Stimulated activated CD4-positive, alpha-beta T cell treated with anti-CD3 and anti-CD28 coated beads, Interleukin-15, amount 100 ng/mL, for 48 hours (primary cell): ENCODE measurements around the gene EVA1A.
"Not testable (repeated sequence)": the region's sequence is repeated elsewhere in the genome, so short reads cannot be mapped to it uniquely, and the experiment has no call there.

Source experiments
- DNase-seq, 2 donors: peaks; one replicate each; pipeline ENCODE4 v3.0.0-alpha.2; 2020; ENCODE audit warnings: low read depth in 2 of 2

Gene EVA1A

GRCh38 chr2:75517547-75518230 is 43.0 kb downstream of the EVA1A start:
- no peak for DNase-seq

DNA sequence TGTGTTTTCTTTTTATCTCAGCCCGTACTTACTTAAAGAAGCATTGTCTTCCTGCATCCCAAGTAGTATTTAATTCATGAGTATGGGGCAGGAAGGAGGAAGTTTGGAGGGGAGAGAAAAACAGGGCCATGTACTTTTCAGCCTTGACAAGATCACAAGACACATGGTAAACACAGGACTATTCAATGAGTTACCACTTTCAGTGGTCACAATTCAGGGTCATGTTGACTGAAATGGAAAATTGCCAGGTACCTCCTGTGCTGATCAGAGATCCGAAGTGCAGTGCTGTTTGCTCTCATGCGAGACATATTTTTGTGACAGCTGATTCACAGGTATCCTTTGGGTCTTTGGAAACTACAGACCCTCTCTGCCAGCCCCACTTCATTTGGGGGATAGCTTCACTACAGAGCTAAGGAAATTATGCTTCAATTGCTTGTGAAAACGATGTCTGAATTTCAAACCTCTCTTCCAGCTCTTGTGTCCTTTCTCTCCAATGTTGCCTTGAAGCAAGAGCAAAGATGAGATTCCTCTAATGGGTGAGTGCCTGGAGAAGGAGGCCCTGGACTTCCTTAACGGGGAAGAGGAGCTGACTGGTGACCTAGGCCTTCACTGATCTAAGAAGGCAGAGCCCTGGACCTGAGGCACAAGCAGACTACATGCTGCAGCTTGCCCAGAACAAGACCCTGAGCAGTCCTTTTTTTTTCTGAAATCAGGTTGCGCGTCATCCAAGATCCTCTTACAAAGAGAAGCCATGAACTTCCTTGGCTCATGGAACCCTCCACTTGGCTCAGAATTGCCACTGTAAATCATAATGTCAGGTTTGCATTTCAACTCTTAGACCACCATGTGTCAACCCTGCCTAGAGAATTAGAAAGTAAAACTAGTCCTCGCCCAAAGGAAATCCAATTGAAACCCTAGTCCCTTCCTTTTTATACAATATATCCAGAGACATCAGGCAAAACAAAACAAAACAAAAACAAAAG is 44.1 kb downstream of the EVA1A start:
- DNase-seq, result no peak

- DNase-seq, result no peak
Measured at GRCh38 chr2:75515584-75516368, 45.0 kb downstream of the EVA1A start.

DNA sequence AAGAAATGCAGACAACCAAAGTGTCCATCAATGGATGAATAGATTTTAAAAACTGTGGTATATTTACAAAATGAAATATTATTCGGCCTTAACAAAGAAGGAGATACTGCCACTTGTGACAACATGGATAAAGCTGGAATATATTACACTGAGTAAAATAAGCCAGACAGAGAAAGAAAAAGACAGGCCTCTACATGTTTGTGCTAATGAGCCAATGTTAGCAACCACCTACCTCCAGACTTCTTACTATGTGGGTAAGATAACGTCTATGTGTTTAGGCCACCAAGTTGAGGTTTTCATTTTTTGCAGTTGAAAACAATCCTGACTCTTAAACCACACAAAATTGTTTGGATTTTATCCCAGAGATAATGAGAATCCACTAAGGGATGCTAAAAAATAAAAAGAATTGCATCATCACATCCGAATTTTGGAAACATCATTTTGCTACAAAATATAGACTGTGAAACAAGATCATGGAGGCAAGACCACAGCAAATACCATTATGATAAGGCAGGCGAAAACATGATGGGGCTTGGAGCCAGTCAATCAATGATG is 47.0 kb downstream of the EVA1A start:
- no peak for DNase-seq

DNA sequence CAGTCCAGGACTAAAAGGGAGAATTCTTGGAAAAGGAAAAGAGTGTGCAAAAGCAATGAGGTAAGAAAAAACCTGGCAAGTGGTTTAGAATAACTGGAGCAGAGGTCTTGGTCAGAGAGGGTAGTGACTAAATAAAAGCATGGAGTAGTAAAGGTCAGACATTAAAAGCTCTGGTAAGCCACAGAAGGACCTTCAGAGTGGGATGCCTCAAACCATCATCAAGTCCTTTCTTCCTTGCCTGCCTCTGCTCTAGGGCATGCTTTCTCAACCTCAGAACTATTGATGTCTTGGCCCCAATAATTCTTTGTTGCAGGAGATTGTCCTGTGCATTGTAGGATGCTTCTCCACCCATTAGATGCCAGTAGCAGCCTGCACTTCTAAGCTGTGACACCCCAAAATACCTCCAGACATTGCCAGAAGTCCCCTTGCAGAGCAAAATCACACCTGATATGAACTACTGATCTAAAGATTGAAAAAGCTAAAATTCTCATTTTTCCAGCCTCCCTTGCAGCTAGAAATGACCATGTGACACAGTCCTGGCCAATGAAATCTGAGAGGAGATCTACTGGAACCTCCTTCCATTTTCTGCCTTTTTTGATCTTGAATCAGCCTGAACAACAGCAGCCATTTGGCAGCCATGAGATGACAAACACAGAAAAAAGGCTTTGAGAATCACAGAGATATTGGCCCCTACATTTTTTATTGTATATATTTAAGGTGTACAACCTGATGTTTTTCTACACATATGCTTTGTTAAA is 48.1 kb downstream of the EVA1A start:
- DNase-seq, result no peak

GRCh38 chr2:75506101-75506697 is 54.5 kb downstream of the EVA1A start:
- DNase-seq, result no peak

GRCh38 chr2:75505012-75505411 is 55.7 kb downstream of the EVA1A start:
- DNase-seq, result no peak

DNA sequence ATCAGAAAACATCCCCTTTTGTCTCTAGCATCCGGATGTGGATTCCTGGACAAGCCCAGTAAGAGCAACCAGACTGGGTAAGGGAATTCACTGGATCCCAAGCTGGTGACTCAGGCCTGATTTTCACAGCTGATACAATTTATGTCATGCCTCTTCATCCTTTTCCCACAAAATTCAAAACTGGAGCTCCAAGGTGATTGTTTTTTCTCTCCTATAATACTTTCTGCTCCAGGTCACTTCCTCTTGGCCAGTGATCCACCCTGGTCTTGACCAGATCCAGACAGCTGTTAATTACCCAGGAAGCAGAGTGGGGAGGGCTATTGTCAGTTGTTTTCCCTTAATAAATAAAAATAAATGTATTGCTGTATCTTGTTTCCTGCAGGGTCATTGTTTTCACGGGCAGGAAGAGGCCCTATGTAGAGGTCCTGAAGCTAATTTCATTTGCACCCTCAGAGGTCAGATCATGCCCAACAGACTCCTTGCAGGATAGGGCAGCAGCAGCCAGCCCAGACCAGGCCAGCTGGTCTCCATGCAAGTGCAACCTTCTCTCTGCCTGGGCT is 57.6 kb downstream of the EVA1A start:
- no peak for DNase-seq

DNA sequence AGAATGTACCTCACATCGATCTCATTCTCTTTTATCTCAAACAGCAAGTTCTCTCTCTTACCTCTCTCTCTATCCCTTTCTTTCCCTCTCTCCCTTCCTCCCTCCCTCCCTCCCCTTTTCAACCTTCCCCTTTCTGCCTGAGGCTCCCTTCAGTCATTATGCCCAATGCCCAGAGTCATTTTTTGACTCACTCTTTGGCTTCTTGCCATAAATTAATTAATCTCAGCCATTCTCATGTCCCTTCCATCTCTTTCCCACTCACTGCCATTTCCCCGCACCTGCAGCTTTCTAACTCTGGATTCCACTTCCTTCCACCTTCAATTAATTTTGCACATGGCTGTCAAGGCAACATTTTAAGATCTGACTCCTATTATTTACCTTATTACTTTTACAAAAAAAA is 60.1 kb downstream of the EVA1A start:
- DNase-seq, result no peak

DNA sequence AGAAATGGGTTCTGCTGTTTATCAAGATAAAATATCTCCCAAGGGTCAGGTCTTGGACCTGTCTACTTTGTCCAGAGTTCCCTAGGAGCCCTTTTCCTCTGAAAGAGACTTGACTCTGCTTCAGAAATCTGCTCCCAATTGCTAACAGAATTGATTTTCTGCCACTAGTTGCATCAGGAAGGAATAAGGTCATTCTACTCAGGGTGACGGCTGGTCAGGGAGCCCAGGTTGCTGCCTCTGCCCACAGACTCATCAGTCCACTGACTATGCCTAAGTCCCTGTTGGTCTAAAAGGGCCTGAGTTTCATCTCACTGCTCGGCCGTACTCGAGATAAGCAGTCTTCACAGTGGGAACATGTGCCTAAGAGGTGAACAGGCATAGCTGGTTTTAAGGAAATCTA is 61.2 kb downstream of the EVA1A start:
- no peak for DNase-seq

GRCh38 chr2:75498907-75499306 is 61.8 kb downstream of the EVA1A start:
- no peak for DNase-seq

DNA sequence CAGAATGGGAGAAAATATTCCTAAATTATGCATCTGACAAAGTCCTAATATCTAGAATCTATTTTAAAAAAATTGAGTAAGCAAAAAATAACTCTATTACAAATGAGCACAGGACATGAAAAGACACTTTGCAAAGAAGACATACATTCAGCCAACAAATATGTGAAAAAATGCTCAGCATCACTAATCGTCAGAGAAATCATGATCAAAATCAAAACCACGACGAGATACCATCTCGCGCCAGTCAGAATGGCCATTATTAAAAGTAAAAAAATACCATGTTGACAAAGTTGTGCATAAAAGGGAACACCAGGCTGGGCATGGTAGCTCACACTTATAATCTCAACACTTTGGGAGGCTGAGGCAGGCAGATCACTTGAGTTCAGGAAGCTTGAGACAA is 63.5 kb downstream of the EVA1A start:
- no peak for DNase-seq

DNA sequence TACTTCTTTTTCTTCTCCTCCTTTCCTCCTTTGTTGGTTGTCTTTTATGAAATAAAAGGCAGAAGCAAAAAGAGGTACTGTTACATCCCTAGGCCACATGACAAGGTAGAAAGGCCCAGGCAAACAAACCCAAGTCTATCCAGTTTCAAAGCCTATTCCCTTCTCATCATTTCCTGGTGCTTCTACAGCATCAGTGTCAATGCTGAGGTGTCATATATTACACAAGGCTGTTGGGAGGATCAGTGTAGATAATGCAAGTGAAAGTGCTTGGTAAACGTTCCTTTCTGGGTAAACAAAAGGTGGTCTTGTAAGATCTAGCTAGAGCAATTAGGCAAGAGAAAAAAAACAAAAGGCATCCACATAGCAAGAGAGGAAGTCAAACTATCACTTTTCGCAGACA is 64.9 kb downstream of the EVA1A start:
- DNase-seq, result no peak

GRCh38 chr2:75494137-75494769 is 66.5 kb downstream of the EVA1A start:
- DNase-seq, result no peak

- no peak for DNase-seq
Measured at GRCh38 chr2:75493230-75493629, 67.5 kb downstream of the EVA1A start.

DNA sequence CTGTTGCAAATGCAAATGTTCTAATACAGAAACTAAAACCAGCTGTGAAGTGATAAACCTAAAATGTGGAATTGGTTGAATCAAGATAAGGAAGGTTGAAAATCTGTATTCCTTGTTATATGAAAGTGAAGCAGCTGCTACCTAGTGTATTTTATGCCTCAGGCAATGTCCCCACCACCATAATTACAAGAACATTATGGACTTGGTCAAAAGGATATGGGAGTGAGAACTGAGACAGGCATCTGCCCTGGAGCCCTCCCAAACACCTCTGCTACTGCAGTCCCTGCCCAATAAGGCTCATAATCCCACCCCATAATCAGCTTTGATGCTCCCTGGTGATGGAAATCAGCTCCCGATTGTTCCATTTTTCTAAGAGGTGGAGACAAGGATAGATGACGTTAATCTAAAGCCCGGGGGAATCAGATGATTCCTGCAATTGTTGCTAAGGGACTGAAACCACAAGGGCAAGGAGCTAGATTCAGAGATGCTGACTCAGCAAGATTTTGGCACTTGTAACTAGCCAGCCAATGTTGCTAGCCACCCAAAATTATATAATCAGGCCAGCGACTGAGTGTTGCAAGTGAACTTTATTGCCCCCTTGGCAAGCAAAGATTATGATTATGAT is 69.5 kb downstream of the EVA1A start:
- DNase-seq, result no peak

DNA sequence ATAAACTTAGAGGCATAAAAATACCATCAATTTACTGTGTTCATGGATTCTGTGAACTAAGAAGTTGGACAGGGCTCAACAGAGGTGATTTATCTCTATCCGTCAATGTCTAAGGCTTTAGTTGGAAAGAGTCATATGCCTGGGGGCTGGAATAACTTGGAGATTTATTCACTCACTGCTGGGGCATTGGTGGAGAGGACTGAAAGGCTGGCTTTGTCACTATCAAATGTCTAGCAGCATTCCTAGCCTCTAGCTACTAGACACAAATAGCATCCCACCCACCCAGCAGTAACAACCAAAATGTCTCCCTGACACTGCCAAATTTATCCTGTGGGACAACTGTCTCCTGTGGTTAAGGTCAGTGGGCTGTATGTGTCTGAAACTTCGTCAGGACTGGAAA is 71.0 kb downstream of the EVA1A start:
- no peak for DNase-seq

DNA sequence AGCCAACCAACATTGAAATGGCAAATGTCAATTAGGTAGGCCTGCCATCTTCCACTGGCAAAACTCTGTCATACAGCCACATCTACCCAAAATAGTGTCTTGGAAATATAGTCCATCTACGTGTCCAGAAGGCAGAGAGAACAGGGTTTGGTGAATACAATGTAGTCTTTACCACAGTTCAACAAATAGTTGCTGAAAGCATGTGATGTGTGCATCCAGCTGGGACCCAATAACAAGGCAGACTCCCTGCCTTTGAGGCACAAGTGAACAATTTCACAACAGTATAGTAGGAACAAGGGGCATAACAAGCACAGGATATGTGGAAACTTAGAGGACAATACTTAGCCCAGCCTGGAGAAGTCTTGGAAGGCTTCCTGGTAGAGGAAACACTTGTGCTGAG is 72.6 kb downstream of the EVA1A start:
- DNase-seq, result no peak

DNA sequence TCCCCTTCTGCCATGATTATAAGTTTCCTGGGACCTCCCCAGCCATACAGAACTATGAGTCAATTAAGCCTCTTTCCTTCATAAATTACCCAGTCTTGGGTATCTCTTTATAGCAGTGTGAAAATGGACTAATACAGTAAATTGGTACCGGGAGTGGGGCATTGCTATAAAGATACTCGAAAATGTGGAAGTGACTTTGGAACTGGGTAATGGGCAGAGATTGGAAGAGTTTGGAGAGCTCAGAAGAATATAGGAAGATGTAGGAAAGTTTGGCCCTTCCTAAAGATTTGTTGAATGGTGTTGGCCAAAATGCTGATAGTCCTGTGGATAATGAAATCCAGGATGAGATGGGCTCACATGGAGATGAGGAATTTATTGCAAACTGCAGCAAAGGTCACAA is 74.0 kb downstream of the EVA1A start:
- DNase-seq, result not testable (repeated sequence)

GRCh38 chr2:75484840-75485239 is 75.9 kb downstream of the EVA1A start:
- no peak for DNase-seq
